SKM-1 (cell line): ENCODE measurements around the gene EGFLAM.

ENCODE experiments used
- DNase-seq: peaks from one replicate; lab custom pipeline; 2025; ENCODE audit not compliant: unreplicated experiment; lab: John Stamatoyannopoulos, UW

EGFLAM gene

DNA sequence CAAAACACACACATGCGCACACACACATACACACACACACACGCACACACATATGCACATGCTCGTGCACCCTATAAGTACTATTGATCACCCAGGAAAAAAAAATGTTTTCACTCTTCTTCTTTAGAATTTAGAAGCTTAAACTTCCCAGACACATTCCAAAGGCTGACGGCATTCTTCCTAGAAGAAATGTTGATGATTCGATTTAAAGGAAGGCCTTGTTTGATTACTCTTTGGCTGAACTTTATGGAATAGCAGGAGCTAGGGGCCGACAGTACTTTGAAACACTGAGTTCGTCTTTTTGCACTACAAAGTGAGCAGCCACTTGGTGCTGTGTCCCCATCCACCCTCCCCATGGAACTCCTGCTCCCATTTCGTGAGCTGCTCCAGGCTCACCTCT, 113.2 kb downstream of the EGFLAM start:
- DNase-seq: no peak

DNA sequence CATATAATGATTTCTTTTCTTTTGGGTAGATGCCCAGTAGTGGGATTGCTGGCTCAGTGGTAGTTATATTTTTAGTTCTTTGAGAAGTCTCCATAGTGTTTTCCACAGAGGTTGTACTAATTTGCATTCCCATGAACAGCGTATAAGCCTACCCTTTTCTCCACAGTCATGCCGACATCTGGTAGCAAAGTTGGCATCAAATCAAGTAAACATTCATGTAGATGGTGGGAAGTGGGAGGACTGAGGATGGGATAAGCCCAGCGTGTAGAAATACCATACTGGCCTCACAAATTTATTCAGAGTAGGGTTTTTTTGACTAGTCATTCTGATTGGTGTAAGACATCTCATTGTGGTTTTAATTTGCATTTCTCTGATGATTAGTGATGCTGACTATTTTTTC, 115.4 kb downstream of the EGFLAM start:
- no peak for DNase-seq

DNA sequence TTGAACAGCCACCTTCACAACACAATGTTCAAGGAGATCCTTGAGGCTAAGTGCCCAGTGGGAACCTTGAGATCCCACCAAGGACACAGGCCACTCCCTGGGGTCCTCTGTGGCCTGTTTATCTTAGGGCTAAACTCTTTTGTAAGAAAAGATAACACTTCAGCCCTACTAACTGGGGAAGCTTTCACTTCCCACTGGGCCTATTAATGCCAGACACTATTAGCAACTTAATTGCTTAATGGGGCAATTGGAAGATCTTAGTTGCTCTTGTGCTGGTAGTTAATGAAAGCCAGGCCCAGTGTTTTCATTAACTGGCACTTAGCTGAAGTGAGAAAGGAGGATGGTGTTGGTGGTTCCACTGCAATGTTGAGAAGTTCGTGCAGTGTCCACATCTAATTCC, 117.1 kb downstream of the EGFLAM start:
- no peak for DNase-seq

DNA sequence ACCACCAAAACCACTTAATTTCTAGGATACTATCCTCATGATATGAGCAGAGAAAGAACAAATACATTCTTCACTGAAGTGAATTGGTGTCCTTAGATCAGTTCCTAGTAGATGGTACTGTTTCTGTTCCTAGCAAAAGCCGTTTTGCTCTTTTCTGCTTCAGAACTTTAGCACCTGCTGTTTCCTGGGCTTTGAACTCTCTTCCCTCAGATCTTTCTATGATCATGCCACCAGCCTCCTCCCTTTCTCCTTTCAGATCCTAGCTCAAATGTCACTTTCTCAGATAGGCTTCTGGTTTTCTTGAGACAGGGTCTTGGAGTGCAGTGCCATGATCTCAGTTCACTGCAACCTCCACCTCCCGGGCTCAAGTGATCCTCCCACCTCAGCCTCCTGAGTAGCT, 118.0 kb downstream of the EGFLAM start:
- no peak for DNase-seq

DNA sequence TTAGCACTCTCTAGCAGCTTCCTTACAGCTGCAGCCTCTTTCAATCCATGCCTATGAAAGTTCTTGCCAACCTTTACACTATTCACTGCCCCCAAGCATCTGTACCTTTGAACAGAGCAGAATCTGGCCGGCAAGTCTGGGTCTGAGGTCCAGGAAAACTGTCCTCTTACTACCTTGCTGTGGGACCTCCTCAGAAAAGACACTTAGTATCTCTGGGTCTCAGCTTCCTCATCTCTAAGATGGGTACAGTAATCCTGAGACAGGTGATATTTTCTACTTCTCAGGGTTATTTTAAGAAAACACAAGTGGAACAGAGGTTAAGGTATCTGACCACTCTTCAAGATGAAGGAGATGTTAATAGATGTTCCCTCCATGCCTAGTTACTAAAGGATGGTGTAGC, 120.2 kb downstream of the EGFLAM start:
- DNase-seq: no peak

DNA sequence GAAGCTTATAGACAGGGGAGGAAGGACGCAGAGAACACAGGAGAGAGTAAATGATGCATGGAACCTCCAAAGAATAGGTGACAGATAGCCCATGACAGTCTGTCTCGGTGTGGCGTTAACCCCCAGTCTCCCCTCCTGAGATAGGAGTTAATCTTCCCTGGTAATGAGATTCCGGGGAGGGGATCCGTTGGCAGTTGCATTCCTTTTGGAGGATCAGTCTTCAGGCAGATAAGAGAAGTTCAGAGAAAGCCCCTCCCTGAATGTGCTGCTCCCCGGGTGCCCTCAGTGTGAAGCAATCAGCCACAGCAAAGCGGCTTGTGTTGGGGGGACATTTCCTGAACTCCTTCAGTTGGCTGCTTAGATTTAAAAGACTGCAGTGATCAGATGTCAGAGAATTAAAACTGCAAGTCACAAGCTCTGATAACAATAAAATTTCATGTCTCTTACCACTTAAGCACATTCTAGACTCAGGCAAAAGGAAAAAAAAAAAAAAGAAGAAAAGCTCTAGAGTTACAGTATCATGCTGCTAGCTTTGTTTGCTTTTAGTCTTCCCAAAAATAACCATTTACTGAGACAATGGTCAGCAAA, 121.1 kb downstream of the EGFLAM start:
- no peak for DNase-seq

DNA sequence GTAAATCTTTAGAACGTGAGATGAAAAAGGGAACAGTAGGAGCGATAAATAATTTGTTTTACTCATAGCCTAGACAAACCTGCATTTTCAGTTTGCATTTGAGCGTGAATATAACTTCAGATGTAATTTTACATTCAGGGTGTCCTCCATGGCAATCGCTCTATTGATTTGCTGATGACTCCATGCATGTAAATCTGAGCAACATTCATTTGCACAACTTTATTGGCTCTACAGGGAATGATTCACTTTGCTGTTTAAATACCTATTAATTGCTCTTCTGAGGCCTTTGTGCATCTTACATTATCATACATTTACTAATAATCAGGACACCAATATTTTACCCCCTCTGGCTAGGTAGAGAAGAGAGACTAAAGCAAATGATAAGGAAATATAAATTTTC, 122.2 kb downstream of the EGFLAM start:
- no peak for DNase-seq

DNA sequence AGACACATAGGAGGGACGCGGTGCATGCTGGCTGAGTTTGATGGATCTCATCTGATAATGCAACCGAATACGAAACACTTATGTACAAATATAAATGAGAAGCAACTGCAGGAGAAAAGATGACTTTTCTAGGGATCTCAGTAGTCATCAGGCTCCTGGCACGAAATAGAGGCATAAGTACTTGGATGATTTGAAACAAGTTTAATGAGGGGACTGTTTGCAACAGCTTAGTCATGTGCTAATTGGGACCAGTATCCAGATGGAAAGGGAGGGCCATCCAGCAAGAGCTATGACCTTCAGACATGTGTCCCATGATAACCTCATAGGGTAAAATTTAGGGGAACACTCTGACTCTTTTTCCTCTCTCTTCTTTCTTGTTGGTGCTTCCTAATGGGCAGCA, 123.0 kb downstream of the EGFLAM start:
- no peak for DNase-seq

DNA sequence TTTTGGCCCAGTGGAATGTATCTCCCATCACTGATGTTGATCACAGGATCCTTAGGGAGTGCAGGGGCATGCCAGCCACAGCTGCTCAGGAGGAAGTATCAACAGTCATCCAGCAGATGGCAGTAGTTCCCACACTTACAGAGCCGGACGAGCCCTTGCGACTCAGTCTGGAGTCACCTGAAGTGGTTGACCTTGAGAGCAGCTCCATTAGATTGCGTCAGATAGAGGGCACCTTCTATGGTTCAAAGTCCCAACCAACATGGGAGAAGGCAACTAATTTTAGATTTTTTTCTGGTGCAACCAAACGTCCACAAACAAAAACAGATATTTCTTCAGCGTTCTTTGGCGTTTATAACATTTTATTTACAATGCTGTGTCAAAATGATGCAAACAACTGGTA, 124.5 kb downstream of the EGFLAM start:
- DNase-seq: peak; percentile 36

DNA sequence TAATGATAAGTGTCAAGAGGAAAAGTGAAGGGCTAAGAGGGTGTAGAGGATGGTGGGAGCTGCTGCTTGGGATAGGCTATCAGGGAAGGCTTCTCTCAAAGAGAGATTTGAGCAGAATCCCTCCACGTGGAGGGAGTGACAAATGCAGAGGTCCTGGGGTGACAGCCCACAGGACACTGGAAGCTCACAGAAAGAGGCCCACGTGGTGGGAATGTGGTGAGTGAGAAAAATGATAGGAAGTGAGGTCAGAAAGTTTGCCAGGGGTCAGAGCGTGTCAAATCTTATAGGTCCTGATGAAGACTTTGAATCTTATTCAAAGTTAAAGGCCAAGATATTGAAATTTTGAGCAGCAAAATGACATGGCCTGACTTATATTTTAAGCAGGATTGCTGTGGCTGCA, 125.3 kb downstream of the EGFLAM start:
- no peak for DNase-seq

DNA sequence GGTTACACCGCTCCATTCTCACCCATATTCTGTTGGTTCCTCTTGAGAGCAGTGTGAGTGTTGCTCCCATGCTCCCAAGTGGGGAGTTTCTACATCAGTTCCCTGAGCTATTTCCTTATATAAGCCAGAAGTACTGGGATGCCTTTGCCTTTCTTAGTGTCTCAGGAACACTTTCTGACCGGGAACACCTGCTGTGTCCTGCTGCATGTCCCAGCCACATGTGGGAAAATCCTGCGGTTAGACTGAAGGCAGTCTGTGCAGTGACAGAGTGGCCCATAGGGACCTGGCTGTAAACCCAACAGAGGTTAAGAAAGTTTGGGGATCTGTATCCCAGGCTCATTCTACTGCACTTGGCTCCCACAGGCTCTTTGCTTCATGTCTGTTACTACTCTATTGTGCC, 126.0 kb downstream of the EGFLAM start:
- DNase-seq: no peak

DNA sequence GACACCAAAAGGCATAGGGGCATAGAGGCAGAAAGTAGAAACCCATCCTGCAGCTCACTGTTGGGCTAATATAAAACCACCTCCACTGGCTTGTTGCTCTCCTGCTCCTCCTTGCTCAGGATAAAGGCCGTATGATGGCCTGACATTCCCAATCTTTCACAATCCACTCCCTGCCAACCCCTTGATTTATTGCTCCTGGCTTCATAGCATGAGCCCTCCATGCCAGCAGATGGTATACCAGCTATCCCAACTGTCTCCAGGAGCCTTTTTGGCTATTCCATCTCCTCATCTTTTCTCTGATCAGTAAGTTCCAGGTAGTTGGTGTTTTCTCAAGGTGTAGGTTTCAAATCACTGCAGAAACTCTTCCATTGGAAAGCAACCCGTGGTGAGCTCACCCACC, 128.8 kb downstream of the EGFLAM start:
- no peak for DNase-seq

DNA sequence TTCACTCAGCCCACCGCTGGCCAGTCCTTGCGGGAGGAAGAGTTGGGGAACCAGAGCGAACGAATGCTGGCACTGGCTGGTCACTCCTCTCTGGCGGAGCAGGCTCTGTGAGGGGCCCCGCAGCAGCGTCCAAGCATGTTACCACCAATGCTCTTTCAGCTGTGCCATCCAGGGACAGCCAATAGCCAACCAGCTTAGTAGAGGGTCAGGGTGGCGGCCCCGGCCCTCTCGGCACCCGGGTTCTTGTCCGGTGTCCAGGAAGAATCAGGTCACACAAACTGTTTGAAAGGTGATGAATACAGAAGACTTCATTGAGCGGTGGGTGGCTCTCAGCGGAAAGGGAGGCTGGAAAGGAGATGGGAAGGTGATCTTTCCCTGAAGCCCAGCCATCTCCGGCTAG, 135.3 kb downstream of the EGFLAM start:
- DNase-seq: no peak

DNA sequence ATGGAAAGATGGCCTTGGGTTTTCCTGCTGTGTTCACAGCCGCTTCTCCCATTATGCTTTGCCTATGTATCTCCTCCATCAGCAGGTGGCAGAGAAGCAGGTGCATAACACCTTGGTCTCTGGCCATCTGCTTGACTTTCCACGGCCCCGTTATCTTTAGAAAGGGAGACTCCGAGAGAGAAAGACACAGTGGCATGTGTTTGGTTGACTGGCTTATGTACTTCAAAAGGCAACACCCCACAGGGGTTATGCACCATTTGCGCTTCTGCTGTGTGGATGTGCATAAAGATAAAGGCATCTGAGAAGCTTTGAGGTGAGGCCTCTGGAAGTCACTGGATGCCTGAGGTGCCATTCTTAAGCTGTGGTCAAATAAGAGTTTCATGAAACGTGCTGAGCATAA, 138.4 kb downstream of the EGFLAM start:
- DNase-seq: no peak

DNA sequence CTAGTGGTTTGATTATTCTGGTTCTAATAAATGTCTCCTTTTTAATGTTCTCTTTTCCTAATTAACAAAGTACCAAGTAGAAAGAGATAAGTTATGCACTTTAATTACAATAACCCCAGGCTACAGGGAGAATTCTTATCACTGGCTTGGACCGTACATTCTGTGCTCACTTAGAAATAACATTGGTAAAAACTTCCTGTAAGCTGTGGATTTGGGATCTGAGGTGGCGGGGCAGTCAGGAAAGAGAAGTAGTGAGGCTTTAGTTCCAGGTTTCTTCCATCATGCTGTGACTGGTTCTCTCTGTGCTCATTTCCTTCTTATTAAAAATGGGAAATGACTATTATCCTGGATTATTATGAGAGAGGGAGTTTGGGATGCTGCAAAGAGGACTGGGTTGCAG, 142.0 kb downstream of the EGFLAM start:
- no peak for DNase-seq

DNA sequence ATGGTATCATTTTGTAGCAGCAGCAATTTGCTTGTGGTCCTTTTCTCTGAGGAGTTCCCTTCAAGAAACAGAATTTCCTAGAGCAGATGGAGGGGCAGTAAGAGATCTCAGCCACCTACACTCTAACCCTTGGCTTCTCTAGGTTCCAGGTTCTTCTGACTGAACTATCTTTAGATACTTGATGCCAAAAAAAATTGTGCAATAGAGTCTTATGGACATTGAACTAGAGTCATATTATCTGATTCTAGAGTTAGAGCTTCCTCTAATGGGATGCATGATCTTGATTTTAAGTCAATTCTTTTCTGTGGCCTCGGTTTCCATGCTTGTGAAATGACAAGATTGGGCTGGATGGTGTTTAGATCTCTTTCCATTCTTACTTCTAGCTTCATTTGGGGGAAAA, 142.8 kb downstream of the EGFLAM start:
- DNase-seq: no peak

DNA sequence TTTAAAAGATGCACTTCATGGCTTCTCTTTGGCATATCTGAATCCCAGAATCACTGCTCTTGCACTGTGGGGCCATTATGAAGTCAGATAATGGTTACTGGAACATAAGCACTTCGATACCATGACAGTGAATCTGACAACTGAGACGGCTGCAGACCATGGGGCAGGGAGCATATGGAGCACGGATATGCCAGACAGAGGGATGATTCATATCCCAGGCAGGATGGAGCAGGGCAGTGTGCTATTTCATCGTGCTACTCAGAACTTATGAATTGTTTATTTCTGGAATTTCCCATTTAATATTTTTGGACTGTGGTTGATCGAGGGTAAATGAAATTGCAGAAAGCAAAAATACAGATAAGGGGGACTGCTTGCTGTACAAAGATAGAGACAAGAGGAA, 145.0 kb downstream of the EGFLAM start:
- DNase-seq: no peak

DNA sequence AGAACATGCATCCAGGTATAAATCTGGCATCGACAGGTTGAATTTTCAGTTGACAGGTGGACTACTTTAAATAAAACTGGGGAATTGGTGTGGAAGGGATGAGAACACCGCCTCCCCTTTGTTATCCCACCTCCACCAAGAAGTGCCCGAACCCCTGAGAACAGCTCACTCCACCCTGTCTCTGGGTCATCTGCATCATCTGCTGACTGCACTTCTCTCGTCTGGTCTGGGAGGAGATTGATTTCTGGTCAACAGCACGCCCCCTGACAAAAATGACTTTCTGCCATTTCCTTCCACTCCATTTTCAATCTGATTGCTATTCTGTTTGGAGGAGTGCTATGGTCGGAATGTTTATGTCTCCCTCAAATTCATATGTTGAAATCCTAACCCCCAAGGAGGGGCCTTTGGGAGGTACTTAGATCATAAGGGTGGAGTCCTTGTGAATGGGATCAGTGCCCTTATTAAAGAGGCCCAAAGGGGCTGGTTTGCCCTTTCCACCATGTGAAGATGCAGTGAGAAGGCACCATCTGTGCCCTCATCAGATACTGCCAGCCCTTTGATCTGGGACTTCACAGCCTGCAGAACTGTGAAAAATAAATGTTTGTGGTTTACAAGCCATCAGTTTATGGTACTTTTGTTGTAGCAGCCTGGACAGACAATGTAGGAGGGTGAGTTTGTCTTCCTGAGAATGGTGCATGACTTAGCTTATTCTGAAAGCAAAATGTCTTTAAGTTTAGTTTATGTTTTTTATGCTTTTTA, 145.7 kb downstream of the EGFLAM start:
- DNase-seq: no peak

DNA sequence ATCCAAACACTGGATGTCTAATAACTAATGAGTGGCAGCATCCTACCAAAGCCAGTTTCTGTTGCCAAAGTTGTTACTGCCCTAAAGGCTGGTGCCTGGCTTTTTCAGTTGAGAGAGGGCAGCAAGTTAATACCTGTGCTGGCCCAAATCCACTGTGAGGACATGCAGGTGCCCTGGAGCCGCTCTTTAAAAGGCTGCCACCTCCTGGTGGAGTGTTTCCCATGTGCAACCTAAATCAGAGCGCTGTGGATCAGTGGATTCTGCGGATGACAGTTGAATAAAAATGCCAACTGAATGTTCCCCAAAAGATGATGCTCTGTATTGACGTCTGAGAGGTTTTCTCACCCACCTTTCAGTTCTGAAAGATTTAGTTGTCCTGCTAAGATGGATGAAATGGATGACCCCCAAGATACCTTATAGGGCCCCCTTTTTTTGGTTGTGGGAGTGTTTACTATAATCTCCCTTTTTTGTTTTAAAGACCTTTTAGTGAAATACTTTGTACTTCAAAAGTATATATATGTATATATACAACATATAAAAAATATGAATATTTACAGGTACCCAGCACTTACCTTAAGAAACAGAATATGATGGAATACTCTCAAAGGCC, 146.4 kb downstream of the EGFLAM start:
- DNase-seq: no peak

DNA sequence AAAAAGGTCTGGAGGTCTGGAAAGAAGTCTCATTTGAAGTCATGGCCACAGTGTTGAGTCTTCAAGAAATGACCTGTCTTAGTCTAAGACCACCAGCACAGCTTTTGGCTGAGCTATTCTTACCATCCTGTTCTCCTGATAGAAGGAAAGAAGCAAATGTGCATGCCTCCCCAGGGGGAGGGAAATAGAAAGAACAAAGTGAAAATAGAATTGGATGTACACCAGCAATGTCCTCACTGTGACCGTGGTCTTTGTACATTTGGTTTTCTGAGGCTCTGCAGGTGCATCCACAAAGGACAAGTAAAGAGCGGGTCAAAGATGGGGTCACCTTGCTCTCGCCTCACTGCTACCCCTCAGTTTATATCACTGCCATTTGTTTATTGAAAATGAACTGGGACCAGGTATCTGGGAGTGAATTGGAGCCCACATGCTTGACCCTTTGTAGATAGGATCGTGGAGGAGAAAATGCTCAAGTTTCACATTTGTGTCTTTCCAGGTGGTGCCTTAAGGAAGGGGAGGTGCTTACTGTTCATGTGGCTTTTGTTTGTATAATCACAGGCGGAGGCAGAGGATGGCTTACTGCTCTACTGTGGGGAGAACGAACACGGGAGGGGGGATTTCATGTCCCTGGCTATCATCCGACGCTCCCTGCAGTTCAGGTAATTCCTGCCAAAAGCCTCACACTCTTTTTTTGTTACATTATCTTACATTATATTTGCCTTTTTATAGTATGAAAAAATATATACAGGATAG, 150.3 kb downstream of the EGFLAM start:
- no peak for DNase-seq

DNA sequence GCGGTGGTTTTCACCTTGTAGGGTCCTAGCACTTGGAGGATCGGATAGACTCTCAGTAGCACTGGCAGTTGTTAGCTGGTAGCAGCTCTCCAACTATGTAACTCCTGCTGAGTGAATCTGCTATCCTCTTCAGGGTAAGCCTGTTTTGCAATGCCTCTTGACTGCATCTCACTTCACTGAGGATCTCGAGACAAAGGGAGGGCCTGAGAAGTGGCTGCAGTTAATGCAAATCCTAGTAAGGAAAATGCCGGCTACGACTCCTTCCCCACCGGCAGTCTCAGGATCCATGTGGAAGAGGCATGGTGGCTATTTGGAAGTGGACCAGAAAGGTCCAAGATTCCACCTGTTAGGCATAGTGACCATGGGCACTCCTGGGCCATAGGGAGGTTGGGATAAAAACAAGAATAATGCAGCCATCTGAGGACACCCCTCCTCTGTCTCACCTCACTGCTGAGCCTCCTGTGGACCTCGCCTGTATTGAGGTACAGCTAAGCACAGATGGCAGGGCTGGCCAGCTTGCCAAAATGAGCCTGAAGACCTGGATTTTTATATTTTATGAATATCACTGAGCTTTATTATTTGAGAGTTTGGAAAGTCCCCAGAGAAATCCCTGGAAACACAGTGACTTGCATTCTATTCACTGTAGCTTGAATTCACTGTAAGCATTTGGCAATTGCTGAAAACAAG, 152.1 kb downstream of the EGFLAM start:
- DNase-seq: no peak
